Measurements from ENCODE around the gene ETS2.

ETS2 gene

DNA sequence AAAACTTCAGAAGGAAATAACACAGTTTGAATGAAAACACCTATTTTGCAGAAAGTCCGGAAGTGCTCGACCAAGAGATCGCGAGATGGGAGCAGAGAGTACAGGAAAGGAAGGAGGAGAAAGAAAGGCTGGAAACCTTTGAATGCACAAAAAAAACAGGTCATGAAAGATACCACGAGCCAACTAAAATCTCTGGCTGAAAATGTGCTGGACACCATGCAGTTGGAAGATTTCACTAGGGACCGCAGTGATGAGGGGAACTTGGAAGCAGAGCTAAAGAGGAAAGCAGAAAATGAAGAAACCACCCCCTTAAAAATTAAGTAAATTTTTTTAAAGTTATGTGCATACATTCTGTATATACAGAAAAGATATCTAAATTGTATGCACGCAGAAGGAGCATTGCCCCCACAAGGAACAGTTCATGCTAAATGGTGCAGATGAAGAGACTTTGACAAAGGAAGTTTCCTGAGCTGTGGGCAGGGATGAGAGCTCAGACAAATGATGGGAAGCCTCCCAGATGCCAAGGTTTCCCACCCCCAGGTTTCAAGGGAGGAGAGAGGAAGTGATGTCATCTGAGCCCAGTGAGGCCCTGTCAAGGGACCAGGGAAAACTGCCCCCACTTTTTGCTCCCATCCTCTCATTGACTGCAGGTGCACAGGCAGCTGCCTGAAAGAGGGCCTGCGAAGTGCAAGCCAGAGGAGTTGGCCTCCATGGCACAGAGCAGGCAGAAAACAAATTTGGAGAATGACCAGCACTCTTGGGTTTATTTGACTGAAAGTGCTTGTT is 52.5 kb downstream of the ETS2 start:
- no peak for DNase-seq (ENCODE audit: low read depth in 1 of 2, low spot score in 1 of 2)

DNA sequence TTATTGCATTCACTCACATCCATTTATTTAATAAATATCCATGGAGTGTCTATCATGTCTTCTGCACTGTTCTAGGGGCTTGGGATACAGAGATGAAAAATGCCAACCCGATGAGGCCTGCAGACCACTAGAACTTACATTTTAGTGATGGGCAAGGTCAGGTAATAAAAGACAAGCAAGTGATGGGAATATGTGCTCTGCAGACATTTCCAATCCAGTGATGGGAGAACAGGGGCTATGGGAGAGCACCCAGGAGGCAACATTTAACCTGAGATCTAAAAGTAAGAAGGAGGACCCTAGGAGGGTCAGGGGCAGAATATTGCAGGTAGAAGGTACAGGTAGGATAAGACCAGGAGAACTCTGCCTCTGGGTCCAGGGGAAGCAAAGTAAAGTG is 53.1 kb downstream of the ETS2 start:
- DNase-seq (ENCODE audit: low read depth in 1 of 2, low spot score in 1 of 2) = no peak

DNA sequence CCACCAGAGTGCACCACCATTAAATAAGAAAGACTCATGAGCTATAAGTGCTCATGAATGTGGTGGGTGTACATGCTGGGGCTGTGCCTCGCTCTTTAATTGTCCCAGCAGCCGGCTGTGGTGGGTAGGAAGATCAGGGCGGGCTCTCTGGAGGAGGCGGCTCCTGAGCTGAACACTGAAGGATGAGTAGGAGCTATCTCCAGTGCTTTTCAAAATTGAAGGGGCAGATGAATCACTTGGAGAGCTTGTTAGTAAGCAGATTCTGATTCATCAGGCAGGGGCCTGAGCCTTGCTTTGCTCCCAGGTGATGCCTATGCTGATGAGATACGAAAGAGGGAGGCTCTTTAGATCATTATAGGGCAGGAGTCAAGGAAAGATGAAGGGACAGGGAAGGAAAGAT is 54.1 kb downstream of the ETS2 start:
- no peak for DNase-seq (ENCODE audit: low read depth in 1 of 2, low spot score in 1 of 2)

DNA sequence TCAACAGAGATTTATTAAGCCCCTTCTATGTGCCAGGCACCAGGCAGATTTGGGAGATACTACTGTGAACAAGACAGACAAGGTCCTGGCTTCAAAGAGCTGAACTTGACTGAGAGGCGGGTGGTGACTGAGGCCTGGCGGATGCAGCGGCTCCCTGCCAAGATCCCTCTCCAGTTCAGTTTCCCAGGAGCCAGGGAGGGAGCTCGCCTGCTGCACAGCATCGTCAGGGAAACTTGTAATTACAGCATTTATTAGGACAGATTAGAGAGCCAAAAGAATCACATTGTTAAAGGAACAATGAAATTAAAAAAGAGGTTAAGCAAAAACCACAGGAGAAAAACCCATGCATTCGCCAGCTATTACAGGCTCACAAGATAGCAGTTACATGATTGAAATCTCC is 55.3 kb downstream of the ETS2 start:
- DNase-seq (ENCODE audit: low read depth in 1 of 2, low spot score in 1 of 2) = no peak

DNA sequence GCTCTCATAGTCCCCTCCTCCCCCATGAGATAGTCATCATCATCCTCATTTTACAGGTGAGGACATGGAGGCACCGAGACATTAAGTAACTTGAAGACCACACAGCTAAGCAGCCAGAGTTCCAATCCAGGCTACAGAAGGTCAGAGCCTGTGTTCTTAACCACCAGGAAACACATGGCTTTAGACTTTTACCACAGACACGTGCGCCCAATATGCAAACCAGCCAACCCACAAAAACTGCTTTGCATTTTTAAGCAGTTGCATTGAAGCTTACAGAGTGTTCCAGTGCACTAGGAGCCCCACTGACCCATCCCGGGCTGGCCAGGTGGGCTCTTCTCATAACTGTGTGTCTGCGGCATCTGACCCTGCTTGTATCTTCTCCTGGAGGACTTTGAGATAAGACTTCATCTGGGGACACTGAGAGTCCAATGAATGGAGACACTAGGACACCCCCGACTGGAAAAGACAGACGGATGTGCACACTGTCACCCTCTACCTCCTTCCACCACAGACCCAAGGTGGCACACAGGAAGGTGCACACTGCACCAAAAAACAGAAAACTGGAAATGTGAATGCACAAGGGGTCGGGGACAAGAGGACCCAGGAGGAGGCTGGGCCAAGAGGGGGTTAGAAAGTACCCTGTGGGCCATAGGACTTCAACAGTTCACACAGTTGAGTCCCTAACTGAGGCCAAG is 56.4 kb downstream of the ETS2 start:
- DNase-seq (ENCODE audit: low read depth in 1 of 2, low spot score in 1 of 2) = no peak

DNA sequence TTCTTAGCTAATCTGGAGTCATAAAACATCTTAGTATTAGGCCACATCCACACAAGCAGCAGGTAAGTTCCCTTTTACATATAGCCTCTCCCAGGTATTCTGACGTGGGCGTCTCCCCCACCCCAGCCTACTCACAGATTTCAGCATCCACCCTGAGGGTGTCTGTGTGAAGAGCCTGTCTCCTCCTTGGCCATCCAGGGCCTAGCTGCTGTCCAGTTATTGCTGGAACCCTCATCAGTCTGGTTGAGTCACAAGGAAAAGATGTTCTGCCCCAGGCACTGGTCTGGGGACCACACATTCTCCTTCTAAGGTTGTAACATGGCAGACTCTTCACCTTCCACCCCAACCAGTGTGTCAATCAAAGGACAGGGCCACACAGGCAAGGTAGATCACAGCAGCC is 57.6 kb downstream of the ETS2 start:
- DNase-seq (ENCODE audit: low read depth in 1 of 2, low spot score in 1 of 2) = no peak

DNA sequence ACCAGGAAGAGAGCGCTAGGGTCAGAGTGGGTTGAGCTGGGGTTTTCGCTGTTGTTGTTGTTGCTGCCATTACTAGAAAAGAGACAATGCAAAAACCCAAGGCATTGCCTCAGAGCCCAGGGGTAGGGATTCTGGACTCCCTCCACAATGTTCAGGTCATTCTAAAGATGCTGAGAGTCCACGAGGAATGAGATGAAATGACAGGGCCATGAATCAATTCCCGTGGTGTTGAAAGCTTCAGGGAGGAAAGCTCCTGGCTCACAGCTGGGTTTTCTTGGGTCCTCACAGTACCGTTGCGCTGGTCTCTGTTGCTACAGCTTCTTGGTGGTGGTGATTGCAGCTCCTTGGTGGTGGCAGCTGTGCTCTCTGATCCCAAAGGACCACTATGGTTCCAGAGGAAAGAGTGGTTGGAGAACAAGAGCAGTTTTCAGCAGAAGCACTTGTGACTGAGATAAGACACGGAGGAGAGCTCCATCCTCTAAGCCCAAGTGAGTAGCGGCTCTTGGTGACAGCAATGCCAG is 58.2 kb downstream of the ETS2 start:
- DNase-seq (ENCODE audit: low read depth in 1 of 2, low spot score in 1 of 2) = no peak

DNA sequence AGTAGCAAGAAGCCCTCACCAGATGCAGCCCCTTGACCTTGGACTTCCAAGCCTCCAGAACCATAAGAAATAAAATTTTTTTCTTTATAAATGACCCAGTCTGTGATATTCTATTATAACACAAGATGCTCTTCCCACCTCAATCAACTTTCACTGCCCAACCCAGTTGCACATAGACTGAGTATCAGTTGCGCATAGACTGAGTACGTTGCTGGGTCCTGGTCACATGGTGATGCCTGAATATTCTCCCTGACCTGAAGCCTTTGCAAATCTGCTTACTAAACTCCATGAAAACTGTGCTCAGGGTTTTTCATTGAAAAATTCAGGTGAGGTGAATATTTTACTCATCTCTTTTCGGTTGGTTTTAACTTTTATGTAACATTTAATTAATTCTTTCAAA is 59.2 kb downstream of the ETS2 start:
- no peak for DNase-seq (ENCODE audit: low read depth in 1 of 2, low spot score in 1 of 2)

DNA sequence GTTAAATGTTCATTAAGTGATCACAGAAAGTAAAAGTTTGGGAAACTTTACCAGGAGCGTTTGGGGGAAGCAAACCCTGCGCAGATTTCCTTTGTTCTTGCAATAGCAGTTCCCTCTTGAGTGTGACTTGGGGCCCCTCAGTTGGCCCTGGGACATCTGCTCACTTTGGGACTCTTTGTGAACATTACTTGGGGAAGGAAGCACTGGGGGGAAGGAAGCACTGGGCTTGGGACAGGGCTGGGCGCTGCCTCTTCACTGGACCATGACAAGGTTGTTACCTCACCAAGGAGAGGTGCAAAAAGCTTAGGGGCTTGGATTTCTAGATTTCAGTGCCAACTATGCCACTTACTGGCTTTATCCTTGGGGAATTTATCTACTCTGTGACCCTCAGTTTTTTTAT is 63.5 kb downstream of the ETS2 start:
- DNase-seq (ENCODE audit: low read depth in 1 of 2, low spot score in 1 of 2) = no peak

DNA sequence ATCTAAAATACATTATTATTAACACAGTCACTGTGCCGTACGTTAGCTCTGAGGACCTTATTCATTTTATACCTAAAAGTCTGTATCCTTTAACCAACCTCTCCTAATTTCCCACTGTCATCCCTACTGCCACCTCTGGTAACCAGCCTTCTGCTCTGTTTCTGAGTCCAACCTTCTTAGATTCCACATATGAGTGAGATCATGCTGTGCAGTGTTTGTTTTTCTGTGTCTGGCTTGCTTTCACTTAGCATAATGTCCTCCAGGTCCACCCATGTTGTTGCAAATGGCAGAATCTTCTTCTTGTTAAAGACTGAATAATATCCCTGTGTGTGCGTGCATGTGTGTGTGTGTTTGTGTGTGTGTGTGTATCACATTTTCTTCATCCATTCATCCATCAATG is 64.2 kb downstream of the ETS2 start:
- no peak for DNase-seq (ENCODE audit: low read depth in 1 of 2, low spot score in 1 of 2)

Measured in activated T-helper 1 cell treated with anti-CD3 and anti-CD28 coated beads, Interleukin-2, amount 50 U/mL, for 16 hours (primary cell).